ENCODE results near the gene CFAP251. TPM values are rescaled to one million over a fixed set of nuclear protein-coding genes. Genes with fewer than 3 reads are reported as not detected.
A peak's percentile ranks its signal among the peaks of the same experiment; 100 is the strongest.

CFAP251 gene
- total and polyA plus RNA-seq, 2 of the 8 experiments (the other 6 are each of a cell fraction or from before 2014, with no cell fraction given): 1.8 to 2.9 TPM

DNA sequence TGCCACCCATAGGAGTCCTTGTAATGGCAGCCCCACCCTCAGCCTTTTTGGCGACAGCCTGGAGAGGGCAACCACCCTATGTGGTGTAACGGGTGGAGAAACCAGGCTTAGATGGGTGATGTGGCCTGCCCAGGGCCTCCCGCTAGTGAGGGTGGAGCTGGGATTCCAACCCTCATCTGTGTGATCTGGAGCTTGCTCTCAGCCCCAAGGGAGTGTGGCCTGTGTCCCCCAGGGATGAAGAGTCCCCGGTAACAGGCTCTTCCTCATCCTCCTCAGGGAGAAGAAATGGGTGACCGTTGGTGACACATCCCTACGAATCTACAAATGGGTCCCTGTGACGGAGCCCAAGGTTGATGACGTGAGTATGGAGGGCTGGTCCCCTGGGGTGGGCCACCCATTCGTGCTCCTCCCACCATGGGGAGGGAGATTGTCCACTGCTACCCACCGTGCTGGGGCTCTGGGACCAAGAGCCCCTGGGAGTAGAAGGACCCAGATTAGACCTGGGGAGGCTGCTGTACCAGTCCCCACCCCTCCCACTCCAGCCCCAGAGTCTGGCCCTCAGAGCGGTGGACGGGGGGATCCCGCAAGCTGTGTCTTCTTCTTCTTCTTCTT is 112.1 kb downstream of the CFAP251 start:
- H3K4me1 ChIP-seq (replicated peaks in 1 of 4; ENCODE audit: control insufficient read depth in 3 of 4, insufficient read depth in 4 of 4, low read length in 3 of 4): peaks cover 0 to 9% (median 5%) of the 10 kb centered on the region in 4 experiments; a peak in 6 of 7 replicates
- H2AFZ ChIP-seq (ENCODE audit: low read length): no peak overlapping the region
- no peak overlapping the region for H3K27ac ChIP-seq (ENCODE audit: low read depth, low read length)
- H2BK5ac ChIP-seq (ENCODE audit: low read depth, low read length): no peak overlapping the region
- 89% methylated on average over 12 of the region's 13 CpGs; no CpG with 5 or more reads in 1 of the 2 experiments for whole genome bisulfite sequencing, 2 experiments (ENCODE audit: extremely low coverage in 1 of 2, insufficient coverage in 1 of 2, insufficient read length in 1 of 2, insufficient replicate concordance in 2 of 2, low coverage in 1 of 2, low lambda C conversion rate in 2 of 2, missing lambda C conversion rate in 1 of 2)
- TF ChIP-seq BCL11A (IDR thresholded peaks at IDR 0.05; ENCODE audit: low read depth in 2 of 2, low read length in 2 of 2): no peak
- TF ChIP-seq RNF2 (IDR thresholded peaks at IDR 0.05; ENCODE audit: borderline replicate concordance, low read depth, low read length, missing control alignments, poor library complexity, severe bottlenecking): no peak
- no peak for TF ChIP-seq CREB1 (IDR thresholded peaks at IDR 0.05)
- TF ChIP-seq SIRT6 (IDR thresholded peaks at IDR 0.05; ENCODE audit: low read length): no peak
- no peak for TF ChIP-seq SUZ12 (IDR thresholded peaks at IDR 0.05; ENCODE audit: low read length)
- TF ChIP-seq YY1 (IDR thresholded peaks at IDR 0.05; ENCODE audit: low read depth, low read length): no peak
- TF ChIP-seq RBBP5 (IDR thresholded peaks at IDR 0.05; ENCODE audit: borderline replicate concordance, low read depth, low read length): no peak
- no peak for TF ChIP-seq ZNF274 (IDR thresholded peaks at IDR 0.05; ENCODE audit: borderline replicate concordance, extremely low read depth, low read length)
- no peak overlapping the region for H3K4me3 ChIP-seq (ENCODE audit: extremely low read depth in 1 of 4, insufficient read depth in 2 of 4, low read depth in 3 of 4, low read length in 4 of 4)
- no peak overlapping the region for H3K14ac ChIP-seq (ENCODE audit: insufficient read length)
- H2BK15ac ChIP-seq (ENCODE audit: low read length): 0 out of 2 replicates have a peak overlapping the region, but pooled peaks have one; percentile 16
- no peak overlapping the region; the same call in 1 of the 2 replicates for H2BK12ac ChIP-seq (ENCODE audit: low read depth, low read length)
- no peaks in the 10 kb centered on the region for H3K9me3 ChIP-seq (ENCODE audit: insufficient read depth in 2 of 2, low read depth in 1 of 2, low read length in 1 of 2)
- peaks cover 15 to 24% of the 10 kb centered on the region in 2 experiments for H4K20me1 ChIP-seq (replicated peaks in 1 of 2; ENCODE audit: control insufficient read depth in 1 of 2, insufficient read depth in 2 of 2, low read length in 2 of 2)
- no peak overlapping the region for H3K56ac ChIP-seq (replicated peaks; ENCODE audit: insufficient read length, low read depth, low read length)
- H3K79me2 ChIP-seq (ENCODE audit: control insufficient read depth in 1 of 2, insufficient read depth in 2 of 2, low read length in 2 of 2): peaks cover 0 to 38% of the 10 kb centered on the region in 2 experiments; a peak in 3 of 4 replicates
- H2AK5ac ChIP-seq (ENCODE audit: low read depth, low read length): no peak overlapping the region
- no peak overlapping the region for H3K4ac ChIP-seq (replicated peaks; ENCODE audit: insufficient read length, low read depth, low read length)
- H3K9ac ChIP-seq (replicated peaks in 1 of 4; ENCODE audit: extremely low read depth in 1 of 4, low read depth in 3 of 4, low read length in 3 of 4): no peak overlapping the region
- peaks cover 9% of the 10 kb centered on the region for H3K79me1 ChIP-seq (ENCODE audit: low read depth, low read length)
- POLR2A ChIA-PET (ENCODE audit: partially characterized antibody): interaction anchor here (1.6 kb wide), 1 partner anchor 9 kb away, joined by 3 read pairs; the partner anchor contains the start of gene BCL7A
- H4K91ac ChIP-seq (replicated peaks; ENCODE audit: insufficient read length, low read length): no peak overlapping the region
- H4K5ac ChIP-seq (ENCODE audit: insufficient read length, low read depth, low read length): no peak overlapping the region
- H3K4me2 ChIP-seq (ENCODE audit: insufficient read depth in 1 of 2, low read depth in 2 of 2, low read length in 2 of 2): no peak overlapping the region
- no peak overlapping the region for H4K8ac ChIP-seq (ENCODE audit: extremely low read depth, insufficient read depth, low read length)
- CTCF ChIA-PET (ENCODE audit: partially characterized antibody): interaction anchor here (0.6 to 3.4 kb wide), 11 partner anchors 12 to 164 kb away, joined by 3 to 18 read pairs (median 4); no protein-coding TSS in a partner anchor
- no peak for FAIRE-seq
- no peak overlapping the region for H3K18ac ChIP-seq (ENCODE audit: extremely low read depth, low read length)
- H3K23me2 ChIP-seq (ENCODE audit: low read depth, low read length): 0 out of 2 replicates have a peak, but pooled peaks cover 1% of the 10 kb centered on the region
- no peak overlapping the region for H3K23ac ChIP-seq (ENCODE audit: insufficient read length)
- H3K27me3 ChIP-seq (replicated peaks in 1 of 4; ENCODE audit: control insufficient read depth in 3 of 4, extremely low read depth in 1 of 4, insufficient read depth in 3 of 4, low read length in 3 of 4): no peaks in the 10 kb centered on the region
- no peak overlapping the region for H2BK20ac ChIP-seq (ENCODE audit: low read length)
- H2BK120ac ChIP-seq (replicated peaks; ENCODE audit: low read depth, low read length): no peak overlapping the region
- DNase-seq (ENCODE audit: low read depth in 1 of 2, low spot score in 2 of 2): no peak
- peaks cover 0 to 6% (median 2%) of the 10 kb centered on the region in 4 experiments; a peak in 2 of 8 replicates for H3K36me3 ChIP-seq (ENCODE audit: control insufficient read depth in 2 of 4, insufficient read depth in 4 of 4, low read length in 3 of 4)

All from H1 (cell line).